ENCODE data around the gene TMEM163.

GRCh38 chr2:134739879-134740301 is 21.1 kb upstream of the TMEM163 start:
- TF ChIP-seq, protein P1, sequence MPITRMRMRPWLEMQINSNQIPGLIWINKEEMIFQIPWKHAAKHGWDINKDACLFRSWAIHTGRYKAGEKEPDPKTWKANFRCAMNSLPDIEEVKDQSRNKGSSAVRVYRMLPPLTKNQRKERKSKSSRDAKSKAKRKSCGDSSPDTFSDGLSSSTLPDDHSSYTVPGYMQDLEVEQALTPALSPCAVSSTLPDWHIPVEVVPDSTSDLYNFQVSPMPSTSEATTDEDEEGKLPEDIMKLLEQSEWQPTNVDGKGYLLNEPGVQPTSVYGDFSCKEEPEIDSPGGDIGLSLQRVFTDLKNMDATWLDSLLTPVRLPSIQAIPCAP (CRISPR knock-in tag; IDR thresholded peaks at IDR 0.05), result no peak
- TF ChIP-seq, protein P2, sequence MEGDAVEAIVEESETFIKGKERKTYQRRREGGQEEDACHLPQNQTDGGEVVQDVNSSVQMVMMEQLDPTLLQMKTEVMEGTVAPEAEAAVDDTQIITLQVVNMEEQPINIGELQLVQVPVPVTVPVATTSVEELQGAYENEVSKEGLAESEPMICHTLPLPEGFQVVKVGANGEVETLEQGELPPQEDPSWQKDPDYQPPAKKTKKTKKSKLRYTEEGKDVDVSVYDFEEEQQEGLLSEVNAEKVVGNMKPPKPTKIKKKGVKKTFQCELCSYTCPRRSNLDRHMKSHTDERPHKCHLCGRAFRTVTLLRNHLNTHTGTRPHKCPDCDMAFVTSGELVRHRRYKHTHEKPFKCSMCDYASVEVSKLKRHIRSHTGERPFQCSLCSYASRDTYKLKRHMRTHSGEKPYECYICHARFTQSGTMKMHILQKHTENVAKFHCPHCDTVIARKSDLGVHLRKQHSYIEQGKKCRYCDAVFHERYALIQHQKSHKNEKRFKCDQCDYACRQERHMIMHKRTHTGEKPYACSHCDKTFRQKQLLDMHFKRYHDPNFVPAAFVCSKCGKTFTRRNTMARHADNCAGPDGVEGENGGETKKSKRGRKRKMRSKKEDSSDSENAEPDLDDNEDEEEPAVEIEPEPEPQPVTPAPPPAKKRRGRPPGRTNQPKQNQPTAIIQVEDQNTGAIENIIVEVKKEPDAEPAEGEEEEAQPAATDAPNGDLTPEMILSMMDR (IDR thresholded peaks at IDR 0.05), result no peak
- TF ChIP-seq, protein P3, sequence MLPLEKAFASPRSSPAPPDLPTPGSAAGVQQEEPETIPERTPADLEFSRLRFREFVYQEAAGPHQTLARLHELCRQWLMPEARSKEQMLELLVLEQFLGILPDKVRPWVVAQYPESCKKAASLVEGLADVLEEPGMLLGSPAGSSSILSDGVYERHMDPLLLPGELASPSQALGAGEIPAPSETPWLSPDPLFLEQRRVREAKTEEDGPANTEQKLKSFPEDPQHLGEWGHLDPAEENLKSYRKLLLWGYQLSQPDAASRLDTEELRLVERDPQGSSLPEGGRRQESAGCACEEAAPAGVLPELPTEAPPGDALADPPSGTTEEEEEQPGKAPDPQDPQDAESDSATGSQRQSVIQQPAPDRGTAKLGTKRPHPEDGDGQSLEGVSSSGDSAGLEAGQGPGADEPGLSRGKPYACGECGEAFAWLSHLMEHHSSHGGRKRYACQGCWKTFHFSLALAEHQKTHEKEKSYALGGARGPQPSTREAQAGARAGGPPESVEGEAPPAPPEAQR (CRISPR knock-in tag; IDR thresholded peaks at IDR 0.05), result no peak
- TF ChIP-seq ZNF423 (CRISPR knock-in tag; IDR thresholded peaks at IDR 0.05) (no peak), FOXP1 (CRISPR knock-in tag; IDR thresholded peaks at IDR 0.05; ENCODE audit: borderline replicate concordance) (no peak), TCF7 (CRISPR knock-in tag; IDR thresholded peaks at IDR 0.05; ENCODE audit: low read depth) (no peak), MYBL2 (CRISPR knock-in tag; IDR thresholded peaks at IDR 0.05) (no peak), NR2C2 (CRISPR knock-in tag; IDR thresholded peaks at IDR 0.05) (no peak), JUN (CRISPR knock-in tag; IDR thresholded peaks at IDR 0.05) (no peak), ELF4 (CRISPR knock-in tag; IDR thresholded peaks at IDR 0.05; ENCODE audit: low read depth) (no peak)
- TF ChIP-seq, protein P4, sequence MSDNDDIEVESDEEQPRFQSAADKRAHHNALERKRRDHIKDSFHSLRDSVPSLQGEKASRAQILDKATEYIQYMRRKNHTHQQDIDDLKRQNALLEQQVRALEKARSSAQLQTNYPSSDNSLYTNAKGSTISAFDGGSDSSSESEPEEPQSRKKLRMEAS (CRISPR knock-in tag; IDR thresholded peaks at IDR 0.05), result no peak
- TF ChIP-seq, protein P5, sequence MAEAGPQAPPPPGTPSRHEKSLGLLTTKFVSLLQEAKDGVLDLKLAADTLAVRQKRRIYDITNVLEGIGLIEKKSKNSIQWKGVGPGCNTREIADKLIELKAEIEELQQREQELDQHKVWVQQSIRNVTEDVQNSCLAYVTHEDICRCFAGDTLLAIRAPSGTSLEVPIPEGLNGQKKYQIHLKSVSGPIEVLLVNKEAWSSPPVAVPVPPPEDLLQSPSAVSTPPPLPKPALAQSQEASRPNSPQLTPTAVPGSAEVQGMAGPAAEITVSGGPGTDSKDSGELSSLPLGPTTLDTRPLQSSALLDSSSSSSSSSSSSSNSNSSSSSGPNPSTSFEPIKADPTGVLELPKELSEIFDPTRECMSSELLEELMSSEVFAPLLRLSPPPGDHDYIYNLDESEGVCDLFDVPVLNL (CRISPR knock-in tag; IDR thresholded peaks at IDR 0.05; ENCODE audit: borderline replicate concordance, low read depth), result no peak

Data from WTC11 (cell line).